HEK293T (cell line): ENCODE data around the gene EFCAB8.

Experiments
- CTCF ChIA-PET: fragments of 350-600 bp; formaldehyde crosslinking; extraction: SDS; loops from one replicate; lab custom pipeline; 2021; ENCODE audit warnings: antibody characterized with exemption, inconsistent platforms; lab: Yijun Ruan, JAX
- POLR2A ChIA-PET: fragments of 350-600 bp; formaldehyde crosslinking; extraction: SDS; loops from one replicate; lab custom pipeline; 2020; ENCODE audit warnings: antibody characterized with exemption, inconsistent platforms; lab: Yijun Ruan, JAX
- DNase-seq: peaks from one replicate; pipeline ENCODE4 v3.0.0; 2012; ENCODE audit warnings: mixed read lengths; ENCODE audit errors: extremely low spot score
- ARNT ChIP-seq: fragments of 450-650 bp; IDR thresholded peaks from 2 replicates; pipeline ENCODE4 v1.6.1; 2017; ENCODE audit warnings: mild to moderate bottlenecking
- BHLHE40 ChIP-seq: fragments of 450-650 bp; IDR thresholded peaks from 2 replicates; pipeline ENCODE4 v1.6.1; 2016; ENCODE audit warnings: mild to moderate bottlenecking, moderate library complexity, borderline replicate concordance
- CTBP1 ChIP-seq: fragments of 450-650 bp; IDR thresholded peaks from 2 replicates; pipeline ENCODE4 v1.6.1; 2016; ENCODE audit warnings: borderline replicate concordance
- ELF4 ChIP-seq: fragments of 450-650 bp; IDR thresholded peaks from 2 replicates; pipeline ENCODE4 v1.6.1; 2017; ENCODE audit warnings: antibody characterized with exemption
- FOXA1 ChIP-seq: fragments of 450-650 bp; IDR thresholded peaks from 2 replicates; pipeline ENCODE4 v1.6.1; 2016; ENCODE audit warnings: mild to moderate bottlenecking
- FOXK2 ChIP-seq: fragments of 450-650 bp; IDR thresholded peaks from 2 replicates; pipeline ENCODE4 v1.6.1; 2016; ENCODE audit warnings: mild to moderate bottlenecking
- FOXM1 ChIP-seq: fragments of 450-650 bp; IDR thresholded peaks from 2 replicates; pipeline ENCODE4 v1.6.1; 2017; ENCODE audit warnings: mild to moderate bottlenecking, borderline replicate concordance
- HDGF ChIP-seq: fragments of 450-650 bp; IDR thresholded peaks from 2 replicates; pipeline ENCODE4 v1.6.1; 2017; ENCODE audit warnings: antibody characterized with exemption, borderline replicate concordance
- L3MBTL2 ChIP-seq: fragments of 450-650 bp; conservative IDR thresholded peaks from 2 replicates; pipeline ENCODE4 v1.6.1; 2016; ENCODE audit warnings: mild to moderate bottlenecking
- LEF1 ChIP-seq: fragments of 450-650 bp; IDR thresholded peaks from 2 replicates; pipeline ENCODE4 v1.6.1; 2017; ENCODE audit warnings: mild to moderate bottlenecking, borderline replicate concordance
- NFRKB ChIP-seq: fragments of 450-650 bp; IDR thresholded peaks from 2 replicates; pipeline ENCODE4 v1.6.1; 2016; ENCODE audit warnings: mild to moderate bottlenecking, moderate library complexity
- SP1 ChIP-seq: fragments of 450-650 bp; IDR thresholded peaks from 2 replicates; pipeline ENCODE4 v1.6.1; 2017
- SUZ12 ChIP-seq: fragments of 450-650 bp; IDR thresholded peaks from 2 replicates; pipeline ENCODE4 v1.6.1; 2016; ENCODE audit warnings: mild to moderate bottlenecking
- TARDBP ChIP-seq: fragments of 450-650 bp; IDR thresholded peaks from 2 replicates; pipeline ENCODE4 v1.6.1; 2016
- ZNF384 ChIP-seq: fragments of 450-650 bp; IDR thresholded peaks from 2 replicates; pipeline ENCODE4 v1.6.1; 2016
- TF ChIP-seq, protein P1 (sequence below): fragments of 450-650 bp; IDR thresholded peaks from 2 replicates; pipeline ENCODE4 v1.6.1; 2016

Gene EFCAB8

DNA sequence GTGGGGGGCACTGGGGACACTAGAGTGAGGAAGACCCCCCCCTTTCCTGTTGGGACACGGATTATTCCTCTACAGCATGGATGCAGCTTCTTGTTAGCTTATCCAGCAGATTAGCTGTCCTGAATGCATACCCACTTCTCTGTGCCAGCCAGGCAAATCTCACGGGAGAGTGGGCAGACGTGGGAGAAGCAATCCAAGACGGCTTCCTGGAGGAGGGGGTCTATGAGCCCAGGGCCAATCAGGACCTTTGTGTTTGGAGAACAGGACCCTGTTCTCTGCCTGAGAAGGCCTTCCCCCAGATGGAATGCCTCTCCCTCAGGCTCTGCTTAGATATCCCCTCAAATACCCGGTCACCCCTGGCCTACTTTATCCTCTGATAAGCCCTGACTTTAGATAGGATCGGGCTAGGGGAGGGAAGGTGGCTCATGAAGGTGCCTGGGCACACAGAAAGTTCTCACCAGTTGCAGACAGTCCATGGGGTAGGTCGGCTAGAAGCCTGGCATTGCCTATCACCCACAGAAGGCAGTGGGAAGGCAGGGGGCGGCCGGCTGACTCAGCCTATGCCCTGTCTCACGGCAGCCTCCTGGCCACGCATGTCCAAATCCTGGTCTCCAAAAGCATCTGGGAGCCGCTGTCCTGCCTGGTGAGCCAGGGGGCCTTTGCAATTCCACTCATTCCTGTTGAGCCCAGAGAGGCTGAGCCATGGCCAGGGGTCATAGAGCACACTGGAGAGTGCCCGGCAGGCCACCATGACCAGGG, 110.8 kb downstream of the EFCAB8 start:
- ChIA-PET CTCF (no interaction called here), POLR2A (no interaction called here)
- TF ChIP-seq L3MBTL2 (no peak), SP1 (no peak)
- TF ChIP-seq, protein P1, sequence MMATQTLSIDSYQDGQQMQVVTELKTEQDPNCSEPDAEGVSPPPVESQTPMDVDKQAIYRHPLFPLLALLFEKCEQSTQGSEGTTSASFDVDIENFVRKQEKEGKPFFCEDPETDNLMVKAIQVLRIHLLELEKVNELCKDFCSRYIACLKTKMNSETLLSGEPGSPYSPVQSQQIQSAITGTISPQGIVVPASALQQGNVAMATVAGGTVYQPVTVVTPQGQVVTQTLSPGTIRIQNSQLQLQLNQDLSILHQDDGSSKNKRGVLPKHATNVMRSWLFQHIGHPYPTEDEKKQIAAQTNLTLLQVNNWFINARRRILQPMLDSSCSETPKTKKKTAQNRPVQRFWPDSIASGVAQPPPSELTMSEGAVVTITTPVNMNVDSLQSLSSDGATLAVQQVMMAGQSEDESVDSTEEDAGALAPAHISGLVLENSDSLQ: no peak
- DNase-seq: no peak

DNA sequence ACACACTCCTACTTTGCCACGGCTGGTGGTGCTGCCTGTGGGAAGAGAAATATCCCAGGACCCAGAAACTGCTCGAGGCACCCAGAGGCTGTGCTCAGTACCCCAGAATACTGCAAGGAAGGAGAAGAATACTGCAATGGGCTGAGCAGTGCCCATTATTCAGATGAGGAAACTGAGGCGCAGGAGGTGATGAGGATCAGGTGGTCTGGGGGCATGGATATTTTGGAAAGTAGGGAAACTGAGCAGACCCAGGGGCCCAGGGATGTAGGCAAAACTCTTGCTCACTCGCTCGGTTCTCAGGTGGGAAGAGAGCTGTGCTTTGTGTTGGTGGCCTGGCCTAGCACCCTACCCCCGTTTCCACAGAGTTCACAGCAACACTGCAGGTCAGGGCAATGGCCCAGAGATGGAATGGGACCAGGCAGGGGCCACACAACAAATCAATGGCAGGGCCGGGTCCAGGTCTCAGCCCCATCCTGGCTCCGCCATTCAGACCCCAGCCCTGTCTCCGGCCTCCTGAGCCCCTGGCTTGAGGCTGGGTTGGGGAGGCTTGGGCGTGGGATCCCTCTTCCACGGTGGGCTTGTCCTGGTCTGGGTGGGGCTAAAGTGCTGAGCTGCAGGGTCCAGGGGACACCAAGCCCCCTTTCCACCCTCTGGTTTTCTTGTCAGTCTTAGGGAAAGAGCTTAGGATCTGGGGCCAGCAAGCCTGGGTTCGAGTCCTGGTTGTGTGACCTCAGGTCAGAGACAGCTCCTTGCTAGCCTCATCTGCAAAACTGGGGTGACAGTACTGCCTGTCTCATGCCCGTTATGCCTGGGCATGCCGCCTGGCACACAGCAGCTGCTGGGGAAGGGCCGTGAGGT, 111.6 kb downstream of the EFCAB8 start:
- ChIA-PET POLR2A (no interaction called here), CTCF (interaction anchor here (0.6 kb wide), 1 partner anchor 24 kb away, joined by 3 read pairs; no protein-coding TSS in a partner anchor)

DNA sequence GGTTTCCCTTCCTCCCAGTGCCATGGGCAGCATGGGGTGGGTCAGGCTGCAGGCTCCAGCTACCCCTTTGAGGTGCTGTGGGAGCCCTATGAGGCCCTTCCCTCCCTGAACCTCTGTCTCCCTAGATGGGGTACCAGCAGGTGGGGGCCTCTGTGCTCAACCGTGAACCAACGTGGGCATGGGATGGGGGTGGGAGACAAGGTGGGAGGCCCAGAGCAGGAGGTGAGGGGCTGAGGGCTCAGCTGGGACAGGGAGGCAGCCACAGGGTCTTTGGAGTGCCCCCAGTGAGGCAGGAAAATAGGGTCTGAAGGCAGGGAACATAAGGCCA, 112.2 kb downstream of the EFCAB8 start:
- DNase-seq: no peak
- POLR2A ChIA-PET: no interaction called here
- CTCF ChIA-PET: interaction anchor here (0.6 kb wide), 1 partner anchor 25 kb away, joined by 3 read pairs; no protein-coding TSS in a partner anchor
- no peak for TF ChIP-seq L3MBTL2
- TF ChIP-seq LEF1: no peak
- no peak for TF ChIP-seq FOXK2
- TF ChIP-seq, protein P1: no peak
- TF ChIP-seq ELF4: no peak
- TF ChIP-seq NFRKB: no peak
- TF ChIP-seq HDGF: no peak
- no peak for TF ChIP-seq SP1

More for the DNA sequence above, 111.6 kb downstream of the EFCAB8 start:
- TF ChIP-seq SP1 (no peak), FOXM1 (no peak), SUZ12 (no peak), BHLHE40 (no peak), FOXK2 (no peak), FOXA1 (no peak), ARNT (no peak), CTBP1 (no peak), L3MBTL2 (no peak), ELF4 (no peak), ZNF384 (no peak), LEF1 (no peak), HDGF (no peak), TARDBP (no peak), NFRKB (no peak)
- TF ChIP-seq, protein P1: no peak
- DNase-seq: no peak

DNA sequence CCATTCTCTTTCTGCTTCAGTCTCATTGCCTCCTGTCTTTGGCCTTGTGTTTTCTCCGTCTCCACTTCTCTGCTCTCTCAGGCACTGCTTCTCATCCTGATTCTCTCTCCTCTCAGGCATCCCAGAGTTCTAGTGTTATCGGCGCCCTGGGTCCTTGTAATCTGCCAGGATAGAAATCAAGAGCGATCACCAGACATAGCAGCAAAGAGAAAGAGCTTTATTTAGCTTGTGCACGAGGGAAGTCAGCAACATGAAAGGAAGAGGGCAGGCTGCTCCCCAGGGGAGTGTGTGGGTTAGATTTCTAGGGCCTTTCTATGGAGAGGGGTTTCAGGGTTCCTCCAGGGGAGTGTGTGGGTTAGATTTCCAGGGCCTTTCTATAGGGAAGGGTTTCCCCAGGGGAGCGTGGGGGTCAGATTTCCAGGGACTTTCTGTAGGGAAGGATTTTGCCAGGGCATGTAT, 113.0 kb downstream of the EFCAB8 start:
- CTCF ChIA-PET: no interaction called here
- POLR2A ChIA-PET: no interaction called here

More for the DNA sequence above, 113.0 kb downstream of the EFCAB8 start:
- TF ChIP-seq FOXM1: no peak
- no peak for TF ChIP-seq FOXK2
- no peak for TF ChIP-seq NFRKB
- no peak for TF ChIP-seq ARNT
- TF ChIP-seq L3MBTL2: no peak
- no peak for TF ChIP-seq SP1
- TF ChIP-seq BHLHE40: no peak
- no peak for TF ChIP-seq LEF1
- no peak for TF ChIP-seq ELF4
- TF ChIP-seq CTBP1: no peak
- TF ChIP-seq SUZ12: no peak
- TF ChIP-seq, protein P1: no peak
- no peak for DNase-seq
